Calu3 (cell line): ENCODE results near the gene XPO1. TPM values are rescaled to one million over a fixed set of nuclear protein-coding genes. Genes with fewer than 3 reads are reported as not detected.
A peak's percentile ranks its signal among the peaks of the same experiment; 100 is the strongest.

ENCODE experiments used
- BruUV-seq: library from RNA; stranded (reverse); fragments of 400-500 nt; replicated peaks from 2 replicates; lab custom pipeline; 2021; lab: Mats Ljungman, UMichigan
- CTCF ChIA-PET: fragments of 300-600 bp; sonication (Branson Sonifier 250); formaldehyde crosslinking; loops from one replicate; lab custom pipeline; 2022; ENCODE audit warnings: antibody characterized with exemption; lab: Charles Lee
- DNase-seq: peaks from one replicate; pipeline ENCODE4 v3.0.0; 2022
- H3K27ac Mint-ChIP-seq: one replicate; pipeline ENCODE4 v1.8.0; 2022; ENCODE audit warnings: mixed read lengths; ENCODE audit not compliant: unreplicated experiment
- H3K27me3 Mint-ChIP-seq: one replicate; pipeline ENCODE4 v1.8.0; 2022; ENCODE audit warnings: mixed read lengths; ENCODE audit not compliant: unreplicated experiment
- H3K36me3 Mint-ChIP-seq: one replicate; pipeline ENCODE4 v1.8.0; 2022; ENCODE audit warnings: mild to moderate bottlenecking, moderate library complexity, mixed read lengths; ENCODE audit not compliant: insufficient read depth, unreplicated experiment
- H3K4me1 Mint-ChIP-seq: one replicate; pipeline ENCODE4 v1.8.0; 2022; ENCODE audit warnings: mild to moderate bottlenecking, low read depth, mixed read lengths; ENCODE audit not compliant: unreplicated experiment
- H3K4me3 Mint-ChIP-seq: one replicate; pipeline ENCODE4 v1.8.0; 2022; ENCODE audit warnings: mild to moderate bottlenecking, low read depth, moderate library complexity, mixed read lengths; ENCODE audit not compliant: unreplicated experiment
- H3K9me3 Mint-ChIP-seq: one replicate; pipeline ENCODE4 v1.8.0; 2022; ENCODE audit warnings: low read depth, mixed read lengths; ENCODE audit not compliant: unreplicated experiment
- CTCF ChIP-seq: fragments of 200-600 bp; IDR thresholded peaks from one replicate; pipeline ENCODE4 v1.8.0; 2022; ENCODE audit warnings: antibody characterized with exemption; ENCODE audit not compliant: unreplicated experiment
- intact Hi-C: fragments of 100-400 bp; cut with micrococcal nuclease; formaldehyde crosslinking; loops from one replicate; pipeline ENCODE4 v1.10.0; 2022; ENCODE audit not compliant: unreplicated experiment
- total RNA-seq: library from RNA; stranded (reverse); gene quantifications from 2 replicates; pipeline ENCODE4 v1.2.3, GENCODE V29; 2022

The XPO1 gene
- total RNA-seq, 1 experiment from 2014 or later = 214 TPM

- BruUV-seq = no TSS peak
- no peak for DNase-seq
- no peak for TF ChIP-seq CTCF
- CTCF ChIA-PET = no interaction called here
- Mint-ChIP-seq H3K27ac (peak overlapping the region; percentile 98), H3K4me3 (peak overlapping the region; percentile 86), H3K27me3 (no peaks in the 10 kb centered on the region), H3K36me3 (peaks cover 67% of the 10 kb centered on the region), H3K9me3 (no peaks in the 10 kb centered on the region), H3K4me1 (peaks cover 8% of the 10 kb centered on the region)
- intact Hi-C loops = loop anchor here (2.0 to 5.0 kb wide), 3 partner anchors 97 to 317 kb away; partner anchors contain the start of gene FAM161A
Observed at GRCh38 chr2:61534926-61535325, 3.2 kb downstream of the XPO1 start.

- no peak for TF ChIP-seq CTCF
Observed at GRCh38 chr2:61530749-61531148, 7.4 kb downstream of the XPO1 start.

GRCh38 chr2:61529944-61530735, 8.0 kb downstream of the XPO1 start:
- intact Hi-C loops = no loop called here
- H3K36me3 Mint-ChIP-seq = peaks cover 59% of the 10 kb centered on the region
- no peak for DNase-seq
- H3K27me3 Mint-ChIP-seq = no peaks in the 10 kb centered on the region
- H3K27ac Mint-ChIP-seq = no peak overlapping the region
- no peak for TF ChIP-seq CTCF
- CTCF ChIA-PET = no interaction called here
- H3K9me3 Mint-ChIP-seq = no peaks in the 10 kb centered on the region
- H3K4me1 Mint-ChIP-seq = no peaks in the 10 kb centered on the region
- no TSS peak for BruUV-seq
- no peak overlapping the region for H3K4me3 Mint-ChIP-seq

More at GRCh38 chr2:61530749-61531148, 7.4 kb downstream of the XPO1 start:
- intact Hi-C loops = no loop called here
- CTCF ChIA-PET = no interaction called here
- no peaks in the 10 kb centered on the region for H3K27me3 Mint-ChIP-seq
- H3K4me1 Mint-ChIP-seq = no peaks in the 10 kb centered on the region
- H3K27ac Mint-ChIP-seq = no peak overlapping the region
- DNase-seq = no peak
- H3K36me3 Mint-ChIP-seq = peaks cover 64% of the 10 kb centered on the region
- H3K4me3 Mint-ChIP-seq = no peak overlapping the region
- no TSS peak for BruUV-seq
- H3K9me3 Mint-ChIP-seq = no peaks in the 10 kb centered on the region

- no peak overlapping the region for H3K4me3 Mint-ChIP-seq
- intact Hi-C loops = no loop called here
- no peaks in the 10 kb centered on the region for H3K9me3 Mint-ChIP-seq
- H3K4me1 Mint-ChIP-seq = no peaks in the 10 kb centered on the region
- TF ChIP-seq CTCF = no peak
- no TSS peak for BruUV-seq
- DNase-seq = no peak
- H3K36me3 Mint-ChIP-seq = peaks cover 71% of the 10 kb centered on the region
- H3K27me3 Mint-ChIP-seq = no peaks in the 10 kb centered on the region
- no peak overlapping the region for H3K27ac Mint-ChIP-seq
- CTCF ChIA-PET = no interaction called here
Observed at GRCh38 chr2:61520261-61520660, 17.9 kb downstream of the XPO1 start.
